OCI-LY1 (cell line): Measurements from ENCODE around the gene ACYP2.
A peak's percentile ranks its signal among the peaks of the same experiment; 100 is the strongest.
"Not testable (repeated sequence)": the region's sequence is repeated elsewhere in the genome, so short reads cannot be mapped to it uniquely, and the experiment has no call there.

Experiments
- H2AFZ ChIP-seq: fragments of 200-600 bp; sonication (generic), shearing (Covaris generic); 2 replicates; pipeline ENCODE4 v1.6.0; 2014; ENCODE audit warnings: antibody characterized with exemption, mild to moderate bottlenecking, low read length
- H3F3A ChIP-seq: fragments of 200-600 bp; sonication (generic), shearing (Covaris generic); 2 replicates; pipeline ENCODE4 v1.6.0; 2014; ENCODE audit warnings: mild to moderate bottlenecking, antibody characterized with exemption, low read length, moderate library complexity; ENCODE audit not compliant: insufficient read depth
- H3K27ac ChIP-seq: fragments of 200-600 bp; sonication (generic); 2 replicates; pipeline ENCODE4 v1.5.1; 2014; ENCODE audit warnings: low read length, mixed run types, mild to moderate bottlenecking, low read depth; ENCODE audit not compliant: poor library complexity, severe bottlenecking
- H3K27me3 ChIP-seq: fragments of 200-600 bp; sonication (generic); 2 replicates; pipeline ENCODE4 v1.6.0; 2014; ENCODE audit warnings: antibody characterized with exemption, mild to moderate bottlenecking, low read length, moderate library complexity; ENCODE audit not compliant: insufficient read depth
- H3K36me3 ChIP-seq: fragments of 200-600 bp; sonication (generic); 2 replicates; pipeline ENCODE4 v1.6.1; 2014; ENCODE audit warnings: mild to moderate bottlenecking, antibody characterized with exemption, low read length, moderate library complexity, mixed read lengths; ENCODE audit not compliant: insufficient read depth
- H3K4me1 ChIP-seq: fragments of 200-600 bp; sonication (generic); 2 replicates; pipeline ENCODE4 v1.5.1; 2014; ENCODE audit warnings: mild to moderate bottlenecking, low read length, moderate library complexity; ENCODE audit not compliant: insufficient read depth, severe bottlenecking
- H3K4me2 ChIP-seq: fragments of 200-600 bp; sonication (generic), shearing (Covaris generic); 2 replicates; pipeline ENCODE4 v1.6.1; 2014; ENCODE audit warnings: low read length
- H3K4me3 ChIP-seq: fragments of 200-600 bp; sonication (generic); 2 replicates; pipeline ENCODE4 v1.5.1; 2014; ENCODE audit warnings: low read length, low read depth, mild to moderate bottlenecking, mixed read lengths; ENCODE audit not compliant: poor library complexity, severe bottlenecking
- H3K79me2 ChIP-seq: fragments of 200-600 bp; shearing (Covaris generic); 2 replicates; pipeline ENCODE4 v1.6.1; 2016; ENCODE audit warnings: mixed run types, low read length, mixed read lengths; ENCODE audit not compliant: insufficient read depth
- H3K9ac ChIP-seq: fragments of 200-600 bp; sonication (generic), shearing (Covaris generic); 2 replicates; pipeline ENCODE4 v1.6.1; 2014; ENCODE audit warnings: mild to moderate bottlenecking, low read length, mixed read lengths
- H3K9me2 ChIP-seq: fragments of 200-600 bp; sonication (generic), shearing (Covaris generic); 2 replicates; pipeline ENCODE4 v1.6.1; 2014; ENCODE audit warnings: low read depth, mild to moderate bottlenecking, low read length, mixed read lengths
- H3K9me3 ChIP-seq: fragments of 200-600 bp; shearing (Covaris generic); 2 replicates; pipeline ENCODE4 v1.6.1; 2014; ENCODE audit warnings: low read length, mixed read lengths
- H4K20me1 ChIP-seq: fragments of 200-600 bp; sonication (generic), shearing (Covaris generic); 2 replicates; pipeline ENCODE4 v1.6.0; 2016; ENCODE audit warnings: mild to moderate bottlenecking, low read length; ENCODE audit not compliant: insufficient read depth
- CTCF ChIP-seq: fragments of 200-600 bp; sonication (generic), shearing (Covaris generic); IDR thresholded peaks from 2 replicates; pipeline ENCODE4 v1.5.1; 2017; ENCODE audit warnings: mild to moderate bottlenecking, antibody characterized with exemption, low read length, moderate library complexity, mixed read lengths
- EZH2 ChIP-seq: fragments of 200-600 bp; sonication (generic), shearing (Covaris generic); IDR thresholded peaks from 2 replicates; pipeline ENCODE4 v1.8.0; 2017; ENCODE audit warnings: borderline replicate concordance, mixed run types, mild to moderate bottlenecking, antibody characterized with exemption, low read length, moderate library complexity, mixed read lengths

ACYP2 gene

GRCh38 chr2:54115284-54116137, at the start of gene ACYP2:
TSS of gene ACYP2 (plus strand) at chr2:54115615.
- peaks cover 23% of the 10 kb centered on the region for H3K36me3 ChIP-seq
- H3K27ac ChIP-seq, result peak within 1 kb of the TSS; percentile 92
- peaks cover 24% of the 10 kb centered on the region for H3K4me1 ChIP-seq
- H3K79me2 ChIP-seq, result no peaks in the 10 kb centered on the region
- H3K27me3 ChIP-seq, result no peaks in the 10 kb centered on the region
- TF ChIP-seq EZH2, result no peak
- TF ChIP-seq CTCF, result no peak; the same call in 1 of the 2 replicates
- no peaks in the 10 kb centered on the region for H3F3A ChIP-seq
- H3K9me3 ChIP-seq, result peaks cover 7% of the 10 kb centered on the region
- H4K20me1 ChIP-seq, result no peaks in the 10 kb centered on the region
- H3K9ac ChIP-seq, result peak within 1 kb of the TSS; percentile 96
- H3K4me2 ChIP-seq, result peak within 1 kb of the TSS; percentile 69
- H2AFZ ChIP-seq, result no peak within 1 kb of the TSS
- no peaks in the 10 kb centered on the region for H3K9me2 ChIP-seq
- H3K4me3 ChIP-seq, result peak within 1 kb of the TSS; percentile 81

- TF ChIP-seq EZH2 (no peak), CTCF (no peak)
- Histone ChIP-seq H3K27ac (no peak overlapping the region), H3K4me1 (peaks cover 16% of the 10 kb centered on the region), H3K27me3 (no peaks in the 10 kb centered on the region), H3K9ac (no peak overlapping the region), H3K9me2 (no peaks in the 10 kb centered on the region), H3K79me2 (no peaks in the 10 kb centered on the region), H3K4me2 (no peak overlapping the region), H3K4me3 (no peak overlapping the region), H2AFZ (no peak overlapping the region), H3K9me3 (no peaks in the 10 kb centered on the region), H3F3A (no peaks in the 10 kb centered on the region), H3K36me3 (no peaks in the 10 kb centered on the region), H4K20me1 (no peaks in the 10 kb centered on the region)
Measured at GRCh38 chr2:54065891-54066290, 49.5 kb upstream of the ACYP2 start.

GRCh38 chr2:54067851-54068375, 47.5 kb upstream of the ACYP2 start:
- no peaks in the 10 kb centered on the region for H3K9me3 ChIP-seq
- no peaks in the 10 kb centered on the region for H4K20me1 ChIP-seq
- no peak overlapping the region for H3K9ac ChIP-seq
- H3K4me1 ChIP-seq, result peaks cover 9% of the 10 kb centered on the region
- H2AFZ ChIP-seq, result no peak overlapping the region
- no peaks in the 10 kb centered on the region for H3F3A ChIP-seq
- no peaks in the 10 kb centered on the region for H3K27me3 ChIP-seq
- no peaks in the 10 kb centered on the region for H3K79me2 ChIP-seq
- no peaks in the 10 kb centered on the region for H3K9me2 ChIP-seq
- H3K4me2 ChIP-seq, result no peak overlapping the region
- no peak overlapping the region for H3K27ac ChIP-seq
- no peaks in the 10 kb centered on the region for H3K36me3 ChIP-seq
- TF ChIP-seq EZH2 (no peak), CTCF (no peak)
- H3K4me3 ChIP-seq, result no peak overlapping the region

GRCh38 chr2:54072483-54072882, 42.9 kb upstream of the ACYP2 start:
- not testable (repeated sequence) for H3K79me2 ChIP-seq, H2AFZ ChIP-seq, H3K9me3 ChIP-seq, H3K9ac ChIP-seq, H3K4me2 ChIP-seq, H3K4me1 ChIP-seq, H3K27me3 ChIP-seq, H3F3A ChIP-seq, H3K36me3 ChIP-seq, H3K27ac ChIP-seq, H3K9me2 ChIP-seq, H3K4me3 ChIP-seq, H4K20me1 ChIP-seq
